Osteoblast (primary cell): ENCODE results near the gene ARHGAP10. TPM values are rescaled to one million over a fixed set of nuclear protein-coding genes. Genes with fewer than 3 reads are reported as not detected.

Experiments used
- DNase-seq: peaks from one replicate; pipeline ENCODE4 v3.0.0; 2011; ENCODE audit warnings: low spot score, mixed read lengths; ENCODE audit not compliant: insufficient read length; ENCODE audit errors: missing footprints
- H2AFZ ChIP-seq: 2 replicates; pipeline ENCODE4 v1.6.0; 2011; ENCODE audit warnings: mild to moderate bottlenecking, low read length
- H3K27ac ChIP-seq: 2 replicates; pipeline ENCODE4 v1.5.1; 2011; ENCODE audit warnings: mild to moderate bottlenecking, low read depth, low read length, moderate library complexity
- H3K27me3 ChIP-seq: 2 replicates; pipeline ENCODE4 v1.6.0; 2012; ENCODE audit warnings: mild to moderate bottlenecking, control low read depth, inconsistent platforms, low read length, moderate library complexity; ENCODE audit not compliant: insufficient read depth
- H3K36me3 ChIP-seq: 2 replicates; pipeline ENCODE4 v1.5.1; 2011; ENCODE audit warnings: mild to moderate bottlenecking, low read length, control low read depth, moderate library complexity; ENCODE audit not compliant: insufficient read depth
- H3K4me1 ChIP-seq: 2 replicates; pipeline ENCODE4 v1.5.1; 2011; ENCODE audit warnings: mild to moderate bottlenecking, low read length, control low read depth, moderate library complexity; ENCODE audit not compliant: insufficient read depth
- H3K4me2 ChIP-seq: 2 replicates; pipeline ENCODE4 v1.6.0; 2011; ENCODE audit warnings: mild to moderate bottlenecking, low read length; ENCODE audit not compliant: insufficient read depth
- H3K4me3 ChIP-seq: fragments of 200-600 bp; sonication (generic); 3 replicates; pipeline ENCODE4 v1.5.1; 2012; ENCODE audit warnings: mild to moderate bottlenecking, low read length, inconsistent platforms; ENCODE audit not compliant: insufficient read depth
- H3K79me2 ChIP-seq: 2 replicates; pipeline ENCODE4 v1.6.0; 2012; ENCODE audit warnings: mild to moderate bottlenecking, low read length, control low read depth, inconsistent platforms; ENCODE audit not compliant: insufficient read depth
- H3K9me3 ChIP-seq: 2 replicates; pipeline ENCODE4 v1.5.1; 2011; ENCODE audit warnings: low read depth, low read length, control low read depth
- H4K20me1 ChIP-seq: 2 replicates; pipeline ENCODE4 v1.6.0; 2012; ENCODE audit warnings: mild to moderate bottlenecking, low read length, control low read depth; ENCODE audit not compliant: insufficient read depth
- total RNA-seq: library from RNA; depleted of rRNA; stranded (reverse); fragments of >200 nt; gene quantifications from 2 replicates; pipeline ENCODE4 v1.2.3, GENCODE V29; 2012
- TF ChIP-seq, protein P1 (sequence below): IDR thresholded peaks from 2 replicates; pipeline ENCODE4 v1.5.1; 2011; ENCODE audit warnings: mild to moderate bottlenecking, low read depth, low read length, moderate library complexity; ENCODE audit errors: extremely low read depth

ARHGAP10 gene
- total RNA-seq, 1 donor, result 31.5 TPM

DNA sequence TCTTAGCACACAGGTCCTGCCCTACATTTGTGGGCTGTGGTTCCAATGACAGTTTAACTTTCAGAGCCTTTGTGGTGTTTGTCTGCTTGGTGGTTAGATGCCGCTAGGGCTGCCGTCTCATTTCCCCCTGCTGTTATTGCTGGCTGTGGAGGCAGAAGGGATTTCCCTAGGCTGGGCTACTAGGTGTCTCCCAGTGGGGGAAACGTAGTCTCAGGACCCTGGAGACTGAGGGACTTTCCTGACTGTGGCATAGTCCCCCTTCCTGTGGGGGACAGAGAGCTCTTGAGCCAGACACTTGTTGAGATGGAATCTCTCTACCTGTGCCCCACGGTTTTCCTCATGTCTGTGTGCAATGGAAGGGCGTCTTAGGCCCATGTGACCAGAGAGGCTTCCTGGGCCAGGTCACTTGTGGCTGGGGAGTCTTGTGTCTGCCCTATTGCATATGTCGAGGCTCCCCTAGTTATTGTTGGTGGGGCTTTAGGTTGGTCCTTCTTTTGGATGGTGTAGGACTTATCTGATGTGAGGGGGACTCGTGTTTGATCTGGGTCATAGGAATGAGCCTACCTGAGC is 68.2 kb downstream of the ARHGAP10 start:
- Histone ChIP-seq H3K9me3 (no peaks in the 10 kb centered on the region), H3K4me1 (no peaks in the 10 kb centered on the region), H3K4me3 (no peak overlapping the region), H2AFZ (no peak overlapping the region), H3K27ac (no peak overlapping the region), H3K4me2 (no peak overlapping the region), H3K27me3 (no peaks in the 10 kb centered on the region), H3K36me3 (no peaks in the 10 kb centered on the region), H3K79me2 (peaks cover 79% of the 10 kb centered on the region), H4K20me1 (peaks cover 31% of the 10 kb centered on the region)
- no peak for DNase-seq
- TF ChIP-seq, protein P1, sequence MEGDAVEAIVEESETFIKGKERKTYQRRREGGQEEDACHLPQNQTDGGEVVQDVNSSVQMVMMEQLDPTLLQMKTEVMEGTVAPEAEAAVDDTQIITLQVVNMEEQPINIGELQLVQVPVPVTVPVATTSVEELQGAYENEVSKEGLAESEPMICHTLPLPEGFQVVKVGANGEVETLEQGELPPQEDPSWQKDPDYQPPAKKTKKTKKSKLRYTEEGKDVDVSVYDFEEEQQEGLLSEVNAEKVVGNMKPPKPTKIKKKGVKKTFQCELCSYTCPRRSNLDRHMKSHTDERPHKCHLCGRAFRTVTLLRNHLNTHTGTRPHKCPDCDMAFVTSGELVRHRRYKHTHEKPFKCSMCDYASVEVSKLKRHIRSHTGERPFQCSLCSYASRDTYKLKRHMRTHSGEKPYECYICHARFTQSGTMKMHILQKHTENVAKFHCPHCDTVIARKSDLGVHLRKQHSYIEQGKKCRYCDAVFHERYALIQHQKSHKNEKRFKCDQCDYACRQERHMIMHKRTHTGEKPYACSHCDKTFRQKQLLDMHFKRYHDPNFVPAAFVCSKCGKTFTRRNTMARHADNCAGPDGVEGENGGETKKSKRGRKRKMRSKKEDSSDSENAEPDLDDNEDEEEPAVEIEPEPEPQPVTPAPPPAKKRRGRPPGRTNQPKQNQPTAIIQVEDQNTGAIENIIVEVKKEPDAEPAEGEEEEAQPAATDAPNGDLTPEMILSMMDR, result no peak

DNA sequence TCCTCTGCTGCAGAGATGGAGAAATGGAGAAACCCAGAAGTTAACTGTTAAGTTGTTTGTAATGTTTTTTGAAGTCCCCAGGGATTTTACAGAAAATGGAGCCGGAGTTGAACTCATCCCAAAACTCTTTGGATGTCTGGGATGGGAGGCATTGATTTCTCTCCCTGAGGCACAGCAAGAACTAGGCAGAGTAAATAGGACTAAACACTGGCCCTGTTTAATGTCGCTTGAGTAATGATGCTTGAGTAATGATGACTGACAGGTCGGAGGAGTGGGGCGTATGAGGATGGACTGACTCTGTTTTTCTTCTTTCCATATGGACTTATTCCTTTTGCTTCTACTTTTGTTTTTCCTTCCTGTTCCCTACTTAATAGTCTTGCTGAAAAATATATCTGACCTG is 69.9 kb downstream of the ARHGAP10 start:
- TF ChIP-seq, protein P1, result no peak
- Histone ChIP-seq H3K4me2 (no peak overlapping the region), H3K27me3 (no peaks in the 10 kb centered on the region), H4K20me1 (peaks cover 36% of the 10 kb centered on the region), H3K79me2 (peaks cover 85% of the 10 kb centered on the region), H3K4me1 (no peaks in the 10 kb centered on the region), H3K9me3 (no peaks in the 10 kb centered on the region), H3K27ac (no peak overlapping the region), H3K36me3 (no peaks in the 10 kb centered on the region), H3K4me3 (no peak overlapping the region), H2AFZ (no peak overlapping the region)
- no peak for DNase-seq

DNA sequence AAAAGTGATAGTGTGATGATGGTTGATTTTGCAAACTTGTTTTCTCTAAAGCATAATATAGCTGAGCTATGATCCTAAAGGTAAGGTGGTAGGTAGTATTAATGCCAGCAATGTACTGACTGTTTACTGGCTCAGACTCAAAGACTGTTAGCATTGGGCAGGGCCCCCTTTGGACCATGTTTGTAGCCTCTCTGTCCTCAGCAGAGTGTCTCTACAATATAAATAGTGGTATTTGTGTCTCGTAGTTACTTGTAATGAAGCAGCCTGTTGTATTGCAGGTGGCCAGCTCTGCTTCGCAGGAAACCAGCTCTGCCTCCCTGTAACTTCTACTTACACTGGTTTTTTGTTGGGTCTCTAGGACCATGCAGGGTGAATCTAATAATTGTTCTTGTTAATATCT is 70.5 kb downstream of the ARHGAP10 start:
- no peaks in the 10 kb centered on the region for H3K36me3 ChIP-seq
- no peaks in the 10 kb centered on the region for H3K9me3 ChIP-seq
- H3K4me2 ChIP-seq, result no peak overlapping the region
- TF ChIP-seq, protein P1, result no peak
- no peak overlapping the region for H3K4me3 ChIP-seq
- H2AFZ ChIP-seq, result no peak overlapping the region
- DNase-seq, result no peak
- H3K79me2 ChIP-seq, result peaks cover 82% of the 10 kb centered on the region
- no peaks in the 10 kb centered on the region for H3K4me1 ChIP-seq
- H4K20me1 ChIP-seq, result peaks cover 36% of the 10 kb centered on the region
- H3K27ac ChIP-seq, result no peak overlapping the region
- H3K27me3 ChIP-seq, result no peaks in the 10 kb centered on the region

DNA sequence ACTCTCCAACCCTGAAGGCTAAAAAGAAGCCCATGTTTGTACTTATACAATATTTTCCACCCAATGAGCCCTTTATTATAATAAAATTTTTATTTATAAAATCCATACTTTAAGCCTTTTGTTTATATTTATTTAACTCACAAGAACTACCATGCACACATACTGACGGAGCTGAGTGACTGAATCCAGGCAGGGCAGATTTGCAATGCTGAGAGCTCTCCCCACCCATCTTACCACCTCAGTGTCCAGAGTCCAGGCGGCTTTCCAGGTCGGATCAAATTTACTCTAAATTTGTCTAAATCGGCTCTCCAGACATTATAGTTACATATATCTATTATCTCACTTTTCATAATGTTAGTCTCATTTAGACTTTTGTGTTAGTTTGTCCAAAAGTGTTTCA is 74.1 kb downstream of the ARHGAP10 start:
- Histone ChIP-seq H3K4me2 (no peak overlapping the region), H3K36me3 (no peaks in the 10 kb centered on the region), H3K4me1 (peaks cover 8% of the 10 kb centered on the region), H2AFZ (no peak overlapping the region), H4K20me1 (peaks cover 32% of the 10 kb centered on the region), H3K79me2 (peaks cover 80% of the 10 kb centered on the region), H3K4me3 (no peak overlapping the region), H3K27ac (no peak overlapping the region), H3K27me3 (no peaks in the 10 kb centered on the region), H3K9me3 (no peaks in the 10 kb centered on the region)
- TF ChIP-seq, protein P1, result no peak
- DNase-seq, result no peak
